EL (cell line): ENCODE measurements around the gene DHCR7.
A peak's percentile ranks its signal among the peaks of the same experiment; 100 is the strongest.

Source experiments
- DNase-seq: peaks from one replicate; pipeline ENCODE4 v3.0.0-alpha.2; 2016

The DHCR7 gene

GRCh38 chr11:71477641-71478527, 29.7 kb upstream of the DHCR7 start:
- DNase-seq = no peak

DNA sequence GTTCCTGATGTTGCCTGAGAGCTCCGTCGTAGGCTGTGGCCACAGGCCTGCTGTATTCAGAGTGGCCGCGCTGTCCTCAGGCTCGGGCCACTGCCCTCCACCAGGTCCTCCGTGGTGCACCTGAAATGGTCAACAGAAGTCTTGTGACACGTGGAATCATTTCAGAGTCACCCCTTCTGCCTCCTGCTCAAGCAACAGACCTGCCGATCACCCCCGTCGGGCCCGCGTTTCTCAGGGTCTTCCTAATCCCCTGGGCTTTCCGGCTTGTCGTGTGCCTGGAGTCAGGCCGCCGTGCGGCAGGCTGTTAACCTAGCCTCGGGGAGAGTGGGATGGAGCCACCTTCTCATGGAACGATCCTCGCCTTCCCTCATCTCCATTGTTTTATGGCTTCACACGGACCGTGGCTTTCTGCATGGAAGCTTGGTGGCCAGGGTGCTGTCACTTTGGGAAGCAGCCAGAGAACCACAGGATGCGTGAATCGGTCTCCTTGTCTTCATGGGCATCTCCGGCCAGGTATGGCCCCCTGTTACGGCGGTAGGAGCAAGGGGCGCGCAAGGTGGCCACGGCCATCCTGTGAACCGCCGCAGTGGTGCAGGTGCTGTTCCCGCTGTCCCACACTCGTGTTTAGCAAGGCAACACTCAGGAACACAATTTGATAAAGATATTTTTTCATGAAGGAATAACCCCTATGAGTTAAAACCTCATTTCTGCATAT, 28.9 kb upstream of the DHCR7 start:
- DNase-seq = no peak

- no peak for DNase-seq
Measured at GRCh38 chr11:71476031-71476430, 27.8 kb upstream of the DHCR7 start.

- DNase-seq = no peak
Measured at GRCh38 chr11:71474771-71475483, 26.7 kb upstream of the DHCR7 start.

GRCh38 chr11:71474141-71474770, 26.1 kb upstream of the DHCR7 start:
- no peak for DNase-seq

- no peak for DNase-seq
Measured at GRCh38 chr11:71473793-71474080, 25.5 kb upstream of the DHCR7 start.

DNA sequence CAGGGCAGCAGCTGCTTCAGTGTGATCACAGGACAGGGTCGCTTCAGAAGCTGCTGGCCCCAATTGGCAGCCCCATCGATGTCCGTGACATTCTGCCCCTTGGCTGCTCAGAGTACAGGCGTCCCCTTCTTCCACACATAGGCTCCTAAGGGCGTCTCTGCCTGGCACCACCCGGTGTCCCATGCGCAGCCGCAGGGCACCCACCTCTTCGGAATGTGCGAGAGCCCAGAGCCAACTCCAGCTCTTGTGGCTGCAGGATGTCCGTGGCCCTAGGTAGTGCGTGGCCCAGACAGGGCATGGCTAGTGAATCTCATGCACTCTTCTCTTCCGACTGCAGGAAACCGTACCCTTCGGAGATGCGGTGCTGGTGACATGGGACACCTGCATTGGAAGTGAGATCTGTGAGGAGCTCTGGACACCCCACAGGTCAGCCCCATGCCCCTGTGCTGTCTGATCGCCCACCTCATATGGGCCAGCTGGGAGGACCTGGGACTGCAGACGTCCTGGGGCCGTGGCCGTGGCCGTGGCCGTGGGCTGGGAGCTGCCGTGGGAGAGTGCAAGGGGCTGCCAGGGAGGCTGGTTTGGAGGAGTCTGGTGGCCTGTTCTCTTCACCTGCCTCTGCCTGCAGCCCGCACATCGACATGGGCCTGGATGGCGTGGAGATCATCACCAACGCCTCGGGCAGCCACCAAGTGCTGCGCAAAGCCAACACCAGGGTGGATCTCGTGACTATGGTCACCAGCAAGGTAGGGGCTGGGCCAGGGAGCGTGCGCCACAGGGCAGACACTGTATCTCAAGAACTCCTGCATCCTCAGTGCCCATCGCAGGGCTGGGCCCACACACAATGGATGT, 25.0 kb upstream of the DHCR7 start:
- DNase-seq = no peak

- DNase-seq = no peak
Measured at GRCh38 chr11:71472357-71472885, 24.2 kb upstream of the DHCR7 start.

DNA sequence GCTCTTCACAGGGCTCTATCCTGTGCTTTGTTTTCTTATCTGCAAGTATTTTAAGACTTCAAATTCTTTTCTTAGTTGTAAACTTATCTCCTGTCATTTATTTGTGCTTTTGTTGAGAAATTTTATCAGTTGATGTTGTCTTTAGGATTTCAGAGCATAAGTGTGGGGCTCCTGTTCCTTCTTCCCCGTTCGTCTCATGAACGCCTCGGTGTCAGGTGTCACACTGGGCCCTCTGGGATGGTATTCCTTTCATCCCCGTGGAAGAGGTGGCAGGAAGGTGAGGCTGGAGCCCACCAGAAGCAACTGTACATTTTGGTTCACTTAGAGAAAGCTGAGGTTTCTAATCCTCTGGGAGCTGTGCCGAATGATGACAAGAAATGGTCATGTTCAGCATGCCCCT, 22.8 kb upstream of the DHCR7 start:
- DNase-seq = no peak

GRCh38 chr11:71467164-71467563, 19.0 kb upstream of the DHCR7 start:
- no peak for DNase-seq

- DNase-seq = no peak
Measured at GRCh38 chr11:71466358-71466757, 18.2 kb upstream of the DHCR7 start.

DNA sequence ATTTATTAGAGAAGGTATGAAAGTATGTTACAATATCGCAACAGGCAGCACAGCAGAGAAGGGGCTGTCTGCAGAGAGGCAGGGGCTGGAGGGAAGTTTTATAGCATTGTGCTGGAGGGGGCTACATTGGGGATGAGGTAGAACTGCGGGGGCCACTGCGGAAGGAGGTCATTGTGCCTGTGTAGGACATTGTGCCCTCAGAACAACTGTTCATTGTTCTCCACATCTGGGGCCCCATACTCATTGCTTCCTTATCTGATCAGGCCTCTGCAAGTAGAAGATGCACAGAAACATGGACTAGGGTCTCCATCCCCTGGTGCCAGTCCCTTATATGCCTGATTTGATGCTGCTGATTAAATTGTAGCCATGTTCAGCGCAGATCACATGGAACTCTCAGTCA, 16.9 kb upstream of the DHCR7 start:
- no peak for DNase-seq

DNA sequence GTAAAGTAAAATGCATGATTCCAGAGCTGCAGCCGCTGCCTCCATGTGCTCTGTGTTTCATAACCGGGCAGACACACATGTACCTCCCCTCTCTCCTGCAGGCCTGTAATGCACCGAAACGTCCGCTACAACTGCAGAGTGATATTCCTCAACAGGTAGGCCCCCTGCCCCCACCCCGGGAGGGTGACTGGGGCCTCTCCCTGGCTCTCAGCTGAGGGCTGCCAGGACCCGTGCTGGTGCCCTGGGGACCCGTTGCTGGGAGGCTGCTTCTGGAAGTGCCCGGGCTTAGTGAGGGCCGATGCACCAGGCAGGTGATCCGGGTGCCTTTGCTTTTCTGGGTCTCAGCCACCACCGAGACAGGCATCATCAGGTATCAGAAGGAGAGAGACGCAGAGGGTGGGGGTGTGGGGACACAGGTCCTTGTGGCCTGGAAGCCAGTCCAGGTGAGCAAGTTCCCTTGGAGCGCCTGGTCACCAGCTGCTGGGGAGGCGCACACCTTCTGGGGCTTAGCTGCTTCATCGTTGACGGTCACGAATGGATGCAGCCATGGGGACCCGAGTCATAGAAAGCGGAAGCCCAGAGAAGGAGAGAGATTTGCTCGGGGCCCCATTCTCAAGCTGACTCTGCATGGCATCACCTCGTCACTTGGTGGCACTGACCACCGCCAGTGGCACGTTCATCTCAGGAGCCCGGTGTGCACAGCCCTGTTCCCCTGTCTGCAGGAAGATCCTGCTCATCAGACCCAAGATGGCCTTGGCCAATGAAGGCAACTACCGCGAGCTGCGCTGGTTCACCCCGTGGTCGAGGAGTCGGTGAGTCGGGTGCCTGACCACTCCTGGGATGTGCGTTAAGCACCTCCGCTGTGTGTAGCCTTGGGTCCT, 15.4 kb upstream of the DHCR7 start:
- no peak for DNase-seq

- DNase-seq = no peak
Measured at GRCh38 chr11:71462726-71463125, 14.5 kb upstream of the DHCR7 start.

- DNase-seq = no peak
Measured at GRCh38 chr11:71461696-71462095, 13.5 kb upstream of the DHCR7 start.

GRCh38 chr11:71459767-71460320, 11.7 kb upstream of the DHCR7 start:
- no peak for DNase-seq

DNA sequence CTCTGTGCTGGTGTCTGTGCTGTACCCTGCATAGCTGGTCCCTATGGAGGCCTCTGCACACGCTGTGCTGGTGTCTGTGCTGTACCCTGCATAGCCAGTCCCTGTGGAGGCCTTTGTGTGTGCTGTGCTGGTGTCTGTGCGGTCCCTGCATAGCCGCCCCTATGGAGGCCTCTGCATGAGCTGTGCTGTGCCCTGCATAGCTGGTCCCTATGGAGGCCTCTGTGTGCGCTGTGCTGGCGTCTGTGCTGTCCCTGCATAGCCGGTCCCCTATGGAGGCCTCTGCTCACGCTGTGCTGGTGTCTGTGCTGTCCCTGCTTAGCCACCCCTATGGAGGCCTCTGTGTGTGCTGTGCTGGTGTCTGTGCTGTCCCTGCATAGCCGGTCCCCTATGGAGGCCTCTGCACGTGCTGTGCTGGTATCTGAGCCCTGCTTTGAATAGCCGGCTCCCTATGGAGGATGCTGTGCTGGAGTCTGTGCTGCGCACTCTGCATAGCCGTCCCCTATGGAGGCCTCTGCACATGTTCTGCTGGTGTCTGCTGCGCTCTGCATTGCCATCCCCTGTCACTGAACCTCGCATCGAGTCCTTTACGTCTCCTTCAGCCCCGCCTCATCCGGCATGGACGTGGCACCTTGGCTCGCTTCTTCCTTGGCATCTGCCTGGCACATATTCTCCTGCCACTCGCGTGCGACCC, 11.0 kb upstream of the DHCR7 start:
- no peak for DNase-seq

DNA sequence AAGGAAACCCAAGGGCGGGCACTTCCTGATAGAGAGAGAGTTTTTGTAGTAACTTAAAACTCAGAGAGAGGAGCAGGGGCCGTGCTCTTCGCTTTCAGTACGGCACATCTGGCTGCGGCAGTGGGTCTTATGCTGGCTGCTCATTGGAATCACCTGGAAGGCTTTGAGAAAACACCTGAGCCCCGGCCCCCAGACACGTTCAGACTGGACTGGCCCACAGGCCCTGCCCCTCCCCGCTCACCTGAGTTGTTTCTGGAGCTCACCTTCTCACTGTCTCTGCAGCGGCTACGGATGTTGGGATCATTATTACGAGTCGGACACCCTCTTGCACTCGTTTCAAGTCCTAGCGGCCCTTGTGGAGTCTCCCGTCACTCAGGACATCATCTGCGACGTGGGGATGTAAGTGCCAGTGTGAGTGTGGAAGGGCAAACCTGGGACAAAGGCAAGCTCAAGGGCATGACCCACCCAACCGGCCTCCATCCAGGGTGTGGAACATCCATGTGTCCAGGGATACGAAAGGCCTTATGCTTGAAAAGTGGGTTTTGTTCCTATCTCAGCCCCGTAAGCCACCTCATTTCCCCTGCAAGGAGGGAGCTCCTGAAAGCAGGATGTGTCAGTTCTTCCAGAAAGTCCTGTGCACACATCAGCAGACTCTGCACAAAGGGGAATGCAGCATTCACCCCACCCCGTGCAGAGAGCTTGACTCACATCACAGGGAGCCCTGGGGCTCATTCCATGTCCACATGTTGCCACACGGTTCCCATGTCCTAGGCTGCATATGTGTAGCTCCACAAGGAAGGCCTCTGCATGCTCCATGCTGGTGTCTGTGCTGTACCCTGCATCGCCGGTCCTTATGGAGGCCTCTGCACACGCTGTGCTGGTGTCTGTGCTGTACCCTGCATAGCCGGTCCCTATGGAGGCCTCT, 10.2 kb upstream of the DHCR7 start:
- peak; percentile 11 for DNase-seq

DNA sequence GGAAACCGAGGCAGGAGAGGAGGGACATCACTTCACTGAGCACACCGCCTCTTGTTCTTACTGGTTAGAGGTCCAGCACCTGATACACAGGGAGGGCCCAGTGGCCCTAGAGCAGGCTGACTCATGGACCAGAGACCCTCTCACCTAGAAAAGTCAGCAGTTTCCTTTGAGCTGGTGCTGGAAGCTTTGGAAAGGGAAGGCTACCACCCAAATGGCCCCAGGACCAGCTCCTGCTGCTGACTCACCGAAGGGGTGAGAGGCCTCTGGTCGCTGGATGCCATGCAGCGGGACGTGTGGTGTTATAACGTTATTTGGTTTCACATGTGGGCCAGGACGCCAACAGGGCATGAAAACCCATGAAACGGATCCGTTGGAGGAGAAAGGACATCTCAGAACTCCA, 8.6 kb upstream of the DHCR7 start:
- DNase-seq = no peak
